ENCODE measurements around the gene LENEP.

GRCh38 chr1:154989195-154989860 lies 4.1 kb upstream of the LENEP start:
- TF ChIP-seq CTCF (IDR thresholded peaks at IDR 0.05) (no peak), POLR2A (IDR thresholded peaks at IDR 0.05) (no peak)
